Chondrocyte (in vitro differentiated cells): ENCODE measurements around the gene E2F7. TPM values are rescaled to one million over a fixed set of nuclear protein-coding genes. Genes with fewer than 3 reads are reported as not detected.
"Not testable (repeated sequence)": the region's sequence is repeated elsewhere in the genome, so short reads cannot be mapped to it uniquely, and the experiment has no call there.

ENCODE experiments used
- DNase-seq: peaks from one replicate; pipeline ENCODE4 v3.0.0; 2021; ENCODE audit warnings: mixed read lengths, low spot score
- H3K27ac Mint-ChIP-seq: one replicate; pipeline ENCODE4 v1.8.0; 2021; ENCODE audit warnings: mild to moderate bottlenecking, moderate library complexity, mixed read lengths; ENCODE audit not compliant: unreplicated experiment
- H3K27me3 Mint-ChIP-seq: 2 replicates; pipeline ENCODE4 v1.8.0; 2021; ENCODE audit warnings: low read depth, mixed read lengths
- H3K36me3 Mint-ChIP-seq: 2 replicates; pipeline ENCODE4 v1.8.0; 2021; ENCODE audit warnings: low read depth, mixed read lengths
- H3K4me1 Mint-ChIP-seq: 2 replicates; pipeline ENCODE4 v1.8.0; 2021; ENCODE audit warnings: low read depth, mild to moderate bottlenecking, mixed read lengths
- H3K4me3 Mint-ChIP-seq: one replicate; pipeline ENCODE4 v1.8.0; 2021; ENCODE audit warnings: mild to moderate bottlenecking, moderate library complexity, mixed read lengths; ENCODE audit not compliant: unreplicated experiment
- H3K9me3 Mint-ChIP-seq: 2 replicates; pipeline ENCODE4 v1.8.0; 2021; ENCODE audit warnings: low read depth, mixed read lengths
- CTCF ChIP-seq: fragments of 200-600 bp; sonication (generic); IDR thresholded peaks from 2 replicates; pipeline ENCODE4 v1.5.0; 2021; ENCODE audit warnings: antibody characterized with exemption, mild to moderate bottlenecking, moderate library complexity
- total RNA-seq: library from RNA; stranded (reverse); gene quantifications from 3 replicates; pipeline ENCODE4 v1.2.1, GENCODE V29; 2021

Gene E2F7
- total RNA-seq, 1 donor from 2014 or later: 2.8 TPM

DNA sequence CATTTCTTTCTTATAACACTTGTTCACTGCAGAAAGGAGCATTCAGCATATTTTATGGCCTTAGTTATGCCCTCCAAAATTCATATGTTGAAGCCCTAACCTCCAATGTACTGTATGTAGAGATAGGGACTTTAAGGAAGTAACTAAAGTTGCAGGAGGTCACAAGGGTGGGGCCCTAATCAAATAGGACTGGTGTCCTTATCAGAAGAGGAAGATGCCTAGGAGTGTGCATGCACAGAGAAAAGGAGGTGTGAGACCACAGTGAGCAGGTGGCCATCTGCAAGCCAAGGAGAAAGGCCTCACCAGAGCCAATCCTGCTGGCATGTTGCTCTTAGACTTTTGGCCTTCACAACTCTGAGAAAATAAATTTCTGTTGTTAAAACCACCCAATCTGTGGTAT, 12.9 kb upstream of the E2F7 start:
- Mint-ChIP-seq H3K27ac (no peak overlapping the region), H3K4me3 (no peak overlapping the region), H3K4me1 (peaks cover under 1% of the 10 kb centered on the region), H3K27me3 (peaks cover 15% of the 10 kb centered on the region), H3K36me3 (peaks cover 1% of the 10 kb centered on the region), H3K9me3 (no peaks in the 10 kb centered on the region)
- no peak for TF ChIP-seq CTCF
- no peak for DNase-seq

- H3K27ac Mint-ChIP-seq: no peak overlapping the region
- H3K36me3 Mint-ChIP-seq: peaks cover 1% of the 10 kb centered on the region
- TF ChIP-seq CTCF: no peak
- H3K9me3 Mint-ChIP-seq: no peaks in the 10 kb centered on the region
- peaks cover 15% of the 10 kb centered on the region for H3K27me3 Mint-ChIP-seq
- H3K4me3 Mint-ChIP-seq: no peak overlapping the region
- no peak for DNase-seq
- peaks cover 5% of the 10 kb centered on the region for H3K4me1 Mint-ChIP-seq
Measured at GRCh38 chr12:77076886-77077285, 11.5 kb upstream of the E2F7 start.

- not testable (repeated sequence) for H3K27me3 Mint-ChIP-seq, H3K4me1 Mint-ChIP-seq, H3K9me3 Mint-ChIP-seq, H3K36me3 Mint-ChIP-seq, H3K27ac Mint-ChIP-seq, H3K4me3 Mint-ChIP-seq, DNase-seq
Measured at GRCh38 chr12:77073894-77074293, 8.5 kb upstream of the E2F7 start.

DNA sequence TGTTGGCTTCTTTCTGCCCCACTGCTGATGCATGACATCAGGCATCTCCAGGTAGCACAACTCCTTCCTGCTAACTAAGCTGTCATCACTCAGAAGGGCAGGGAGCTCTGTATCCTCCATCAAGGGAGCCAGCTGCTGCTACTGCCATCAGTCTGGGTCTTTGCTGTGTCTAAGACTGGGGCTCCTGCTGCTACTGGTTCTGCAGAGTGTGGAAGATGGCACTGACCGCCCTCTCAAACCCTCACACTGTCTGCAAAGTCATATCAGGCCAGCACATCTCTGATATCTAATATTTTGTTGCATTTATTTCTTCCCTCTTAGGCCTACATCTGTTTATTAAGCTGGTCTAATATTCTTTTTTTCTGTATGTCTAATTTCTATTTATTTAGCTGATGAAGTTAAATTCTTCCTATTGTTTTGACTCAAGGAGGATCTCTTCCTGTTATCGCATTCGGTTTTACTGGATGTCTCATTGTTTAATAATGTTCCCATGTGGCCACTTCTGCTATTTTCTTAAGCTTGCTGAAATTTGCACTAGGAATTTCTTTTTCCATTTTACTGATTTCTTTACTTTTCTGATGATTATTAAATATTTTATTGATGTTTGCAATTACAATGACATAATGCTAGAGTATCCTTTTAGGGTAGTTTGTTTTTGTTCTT, 7.6 kb upstream of the E2F7 start:
- H3K4me3 Mint-ChIP-seq: no peak overlapping the region
- no peak for TF ChIP-seq CTCF
- no peaks in the 10 kb centered on the region for H3K9me3 Mint-ChIP-seq
- peaks cover 5% of the 10 kb centered on the region for H3K4me1 Mint-ChIP-seq
- no peak for DNase-seq
- no peak overlapping the region for H3K27ac Mint-ChIP-seq
- peaks cover 1% of the 10 kb centered on the region for H3K36me3 Mint-ChIP-seq
- H3K27me3 Mint-ChIP-seq: peaks cover 5% of the 10 kb centered on the region

DNA sequence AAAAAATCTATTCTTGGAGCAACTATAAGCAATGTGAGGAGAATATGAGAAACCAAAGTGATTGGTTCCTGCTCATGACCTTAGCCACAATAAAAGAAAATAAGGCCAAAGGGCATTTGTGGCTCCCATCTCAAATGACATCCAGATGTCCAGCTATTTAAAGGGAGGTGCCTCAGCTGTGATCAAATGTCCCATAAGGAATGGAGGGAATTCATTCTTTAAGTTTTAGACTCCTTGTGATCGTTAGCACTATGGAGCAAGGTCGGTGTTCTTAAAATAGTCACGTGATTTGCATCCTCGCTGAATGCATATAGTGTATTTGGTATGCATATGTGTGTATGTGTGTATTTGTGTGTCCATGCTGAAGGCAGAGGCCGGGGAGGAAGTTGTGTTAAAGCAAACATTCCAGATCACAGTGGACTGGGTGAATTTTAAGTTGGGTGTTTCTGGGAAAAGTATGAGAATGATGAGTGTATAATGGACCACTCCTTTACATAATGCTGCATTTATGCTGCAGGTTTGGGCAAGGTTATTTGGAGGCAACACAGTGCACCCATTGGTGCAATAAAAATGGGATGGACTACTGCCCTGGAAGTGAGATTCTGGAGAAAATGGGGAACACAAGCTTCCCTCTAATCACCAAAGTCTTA, 5.6 kb upstream of the E2F7 start:
- no peak for TF ChIP-seq CTCF
- H3K36me3 Mint-ChIP-seq: no peaks in the 10 kb centered on the region
- peaks cover 8% of the 10 kb centered on the region for H3K4me1 Mint-ChIP-seq
- no peak overlapping the region for H3K27ac Mint-ChIP-seq
- H3K27me3 Mint-ChIP-seq: no peaks in the 10 kb centered on the region
- no peak for DNase-seq
- no peak overlapping the region for H3K4me3 Mint-ChIP-seq
- H3K9me3 Mint-ChIP-seq: no peaks in the 10 kb centered on the region

- peaks cover 9% of the 10 kb centered on the region for H3K4me1 Mint-ChIP-seq
- no peaks in the 10 kb centered on the region for H3K9me3 Mint-ChIP-seq
- H3K36me3 Mint-ChIP-seq: no peaks in the 10 kb centered on the region
- no peak for TF ChIP-seq CTCF
- DNase-seq: no peak
- H3K4me3 Mint-ChIP-seq: no peak overlapping the region
- no peak overlapping the region for H3K27ac Mint-ChIP-seq
- no peaks in the 10 kb centered on the region for H3K27me3 Mint-ChIP-seq
Measured at GRCh38 chr12:77070382-77070781, 5.0 kb upstream of the E2F7 start.
